Astrocyte (in vitro differentiated cells and primary cell): ENCODE results near the gene NOL4L. TPM values are rescaled to one million over a fixed set of nuclear protein-coding genes. Genes with fewer than 3 reads are reported as not detected.

ENCODE experiments used
- DNase-seq: peaks from one replicate; pipeline ENCODE4 v3.0.0-alpha.2; 2010; ENCODE audit warnings: low read depth
- FAIRE-seq: peaks from 2 replicates; lab custom pipeline; 2011; peaks lifted over from hg19 to GRCh38; lab: Jason Lieb, UNC
- H2AFZ ChIP-seq: 2 replicates; pipeline ENCODE4 v1.6.0; 2012; ENCODE audit warnings: low read depth, low read length, inconsistent platforms
- H3K27ac ChIP-seq: 2 replicates; pipeline ENCODE4 v1.5.1; 2011; ENCODE audit warnings: low read depth, low read length, inconsistent platforms
- H3K27me3 ChIP-seq: 2 replicates; pipeline ENCODE4 v1.6.0; 2011; ENCODE audit warnings: low read length, inconsistent platforms; ENCODE audit not compliant: insufficient read depth
- H3K36me3 ChIP-seq: 2 replicates; pipeline ENCODE4 v1.5.1; 2011; ENCODE audit warnings: low read length, inconsistent platforms; ENCODE audit not compliant: insufficient read depth
- H3K4me1 ChIP-seq: 2 replicates; pipeline ENCODE4 v1.5.1; 2011; ENCODE audit warnings: low read length, inconsistent platforms; ENCODE audit not compliant: insufficient read depth
- H3K4me2 ChIP-seq: 2 replicates; pipeline ENCODE4 v1.6.0; 2012; ENCODE audit warnings: low read length, inconsistent platforms
- H3K4me3 ChIP-seq: 2 replicates; pipeline ENCODE4 v1.5.1; 2011; ENCODE audit warnings: low read depth, mild to moderate bottlenecking, low read length, inconsistent platforms; ENCODE audit not compliant: insufficient read depth
- H3K79me2 ChIP-seq: 2 replicates; pipeline ENCODE4 v1.6.0; 2012; ENCODE audit warnings: mild to moderate bottlenecking, low read length, inconsistent platforms; ENCODE audit not compliant: insufficient read depth
- H3K9ac ChIP-seq: 2 replicates; pipeline ENCODE4 v1.6.0; 2012; ENCODE audit warnings: mild to moderate bottlenecking, low read length, inconsistent platforms
- H3K9me3 ChIP-seq: 2 replicates; pipeline ENCODE4 v1.5.1; 2012; ENCODE audit warnings: low read depth, mild to moderate bottlenecking, low read length, inconsistent platforms; ENCODE audit not compliant: insufficient read depth
- H4K20me1 ChIP-seq: 2 replicates; pipeline ENCODE4 v1.6.0; 2012; ENCODE audit warnings: low read length, inconsistent platforms; ENCODE audit not compliant: insufficient read depth
- H3K27ac Mint-ChIP-seq: one replicate; pipeline ENCODE4 v1.8.0; 2021; ENCODE audit warnings: mild to moderate bottlenecking, mixed read lengths; ENCODE audit not compliant: unreplicated experiment
- H3K27me3 Mint-ChIP-seq: one replicate; pipeline ENCODE4 v1.8.0; 2021; ENCODE audit warnings: low read depth, mixed read lengths; ENCODE audit not compliant: unreplicated experiment
- H3K36me3 Mint-ChIP-seq: one replicate; pipeline ENCODE4 v1.8.0; 2021; ENCODE audit warnings: low read depth, mixed read lengths; ENCODE audit not compliant: unreplicated experiment
- H3K4me1 Mint-ChIP-seq: one replicate; pipeline ENCODE4 v1.8.0; 2021; ENCODE audit warnings: low read depth, mixed read lengths; ENCODE audit not compliant: unreplicated experiment
- H3K4me3 Mint-ChIP-seq: one replicate; pipeline ENCODE4 v1.8.0; 2021; ENCODE audit warnings: mild to moderate bottlenecking, moderate library complexity, mixed read lengths; ENCODE audit not compliant: unreplicated experiment
- H3K9me3 Mint-ChIP-seq: one replicate; pipeline ENCODE4 v1.8.0; 2021; ENCODE audit warnings: mild to moderate bottlenecking, mixed read lengths; ENCODE audit not compliant: unreplicated experiment
- EZH2 ChIP-seq: IDR thresholded peaks from 2 replicates; pipeline ENCODE4 v1.6.1; 2012; ENCODE audit warnings: mild to moderate bottlenecking, low read length, inconsistent platforms; ENCODE audit not compliant: insufficient read depth
- total RNA-seq: library from RNA; stranded (reverse); gene quantifications from 2 replicates; pipeline ENCODE4 v1.2.1, GENCODE V29; 2021
- TF ChIP-seq, protein P1 (sequence below): IDR thresholded peaks from 2 replicates; pipeline ENCODE4 v1.5.1; 2011; ENCODE audit warnings: low read depth, mild to moderate bottlenecking, inconsistent platforms, low read length, moderate library complexity; ENCODE audit not compliant: insufficient read depth

Gene NOL4L
- total RNA-seq, 1 donor from 2014 or later = 35.5 TPM

DNA sequence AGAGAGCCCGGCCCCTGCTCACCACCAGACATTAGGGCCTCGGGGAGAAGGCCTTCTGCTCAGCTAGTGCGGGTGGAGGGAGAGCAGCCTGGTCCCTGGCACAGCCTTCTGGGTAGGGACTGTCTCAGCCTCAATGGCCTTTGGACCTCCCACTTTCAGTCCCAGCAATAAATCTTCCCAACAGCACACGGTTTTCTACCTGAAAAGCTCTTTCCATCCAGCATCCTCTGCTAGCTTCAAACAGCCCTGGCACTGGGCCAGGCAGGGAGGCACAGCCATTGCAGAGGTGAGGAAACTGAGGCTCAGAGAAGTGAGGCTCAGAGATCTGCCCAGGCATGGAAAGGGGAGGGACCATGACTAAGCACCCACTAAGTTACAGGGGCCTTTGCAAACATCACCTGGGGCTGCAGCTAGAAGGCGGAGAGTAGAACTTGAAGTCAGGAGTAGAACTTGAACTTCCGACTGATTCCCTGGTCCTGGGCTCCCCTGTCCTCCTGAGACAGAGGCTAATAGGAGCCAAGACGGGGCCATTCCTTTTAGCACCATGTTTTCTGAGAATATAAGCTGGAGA is 43.9 kb upstream of the NOL4L start:
- FAIRE-seq = no peak
- H3K4me1 ChIP-seq = peaks cover 13% of the 10 kb centered on the region

DNA sequence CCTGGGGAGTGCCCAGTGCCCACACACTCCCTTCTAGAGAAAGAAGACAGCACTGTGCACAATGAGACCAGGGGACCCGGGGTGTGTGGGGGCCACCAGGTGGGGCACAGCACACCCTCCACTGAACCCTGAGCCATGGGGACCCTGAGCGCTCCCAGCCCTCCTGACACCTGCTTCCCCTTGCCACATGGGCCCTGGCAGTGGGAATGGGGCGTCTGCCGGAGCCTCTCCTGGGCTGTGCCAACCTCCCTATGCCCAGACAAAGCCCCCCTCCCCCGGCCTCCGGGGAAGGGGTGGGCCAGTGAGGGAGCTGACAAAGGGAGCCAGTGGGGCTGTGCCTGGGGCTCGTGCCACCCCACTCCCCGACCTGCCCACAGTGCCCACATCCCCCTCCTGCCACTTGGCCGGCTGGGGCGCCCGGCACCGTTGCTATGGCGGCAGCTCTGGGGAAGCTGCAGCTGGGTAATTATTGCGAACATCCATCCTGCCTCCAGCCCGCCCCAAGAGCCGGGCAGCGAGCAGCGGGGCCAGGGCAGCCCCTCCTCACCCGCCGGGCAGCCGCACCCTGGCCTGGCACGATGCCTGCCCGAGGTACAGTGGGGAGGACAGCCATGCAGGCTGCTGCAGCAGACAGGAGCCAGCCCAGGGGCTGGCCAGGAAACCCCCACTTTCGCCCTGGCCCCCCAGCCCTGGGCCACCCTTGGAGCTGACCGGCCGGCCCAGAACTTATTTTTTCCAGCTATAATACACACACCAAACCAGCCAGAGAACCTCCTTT is 41.9 kb upstream of the NOL4L start:
- Mint-ChIP-seq H3K4me3 (no peak overlapping the region), H3K27me3 (peaks cover 36% of the 10 kb centered on the region), H3K27ac (peak overlapping the region; percentile 66), H3K9me3 (no peaks in the 10 kb centered on the region), H3K36me3 (no peaks in the 10 kb centered on the region), H3K4me1 (peaks cover 6% of the 10 kb centered on the region)
- Histone ChIP-seq H3K27me3 (no peaks in the 10 kb centered on the region), H3K4me1 (peaks cover 13% of the 10 kb centered on the region), H3K4me3 (no peak overlapping the region), H3K4me2 (peak overlapping the region; percentile 52), H3K27ac (no peak overlapping the region), H3K9me3 (no peaks in the 10 kb centered on the region), H3K9ac (peak overlapping the region; percentile 23), H3K79me2 (no peaks in the 10 kb centered on the region), H2AFZ (peak overlapping the region; percentile 73), H3K36me3 (no peaks in the 10 kb centered on the region), H4K20me1 (no peaks in the 10 kb centered on the region)
- TF ChIP-seq EZH2 = no peak
- TF ChIP-seq, protein P1, sequence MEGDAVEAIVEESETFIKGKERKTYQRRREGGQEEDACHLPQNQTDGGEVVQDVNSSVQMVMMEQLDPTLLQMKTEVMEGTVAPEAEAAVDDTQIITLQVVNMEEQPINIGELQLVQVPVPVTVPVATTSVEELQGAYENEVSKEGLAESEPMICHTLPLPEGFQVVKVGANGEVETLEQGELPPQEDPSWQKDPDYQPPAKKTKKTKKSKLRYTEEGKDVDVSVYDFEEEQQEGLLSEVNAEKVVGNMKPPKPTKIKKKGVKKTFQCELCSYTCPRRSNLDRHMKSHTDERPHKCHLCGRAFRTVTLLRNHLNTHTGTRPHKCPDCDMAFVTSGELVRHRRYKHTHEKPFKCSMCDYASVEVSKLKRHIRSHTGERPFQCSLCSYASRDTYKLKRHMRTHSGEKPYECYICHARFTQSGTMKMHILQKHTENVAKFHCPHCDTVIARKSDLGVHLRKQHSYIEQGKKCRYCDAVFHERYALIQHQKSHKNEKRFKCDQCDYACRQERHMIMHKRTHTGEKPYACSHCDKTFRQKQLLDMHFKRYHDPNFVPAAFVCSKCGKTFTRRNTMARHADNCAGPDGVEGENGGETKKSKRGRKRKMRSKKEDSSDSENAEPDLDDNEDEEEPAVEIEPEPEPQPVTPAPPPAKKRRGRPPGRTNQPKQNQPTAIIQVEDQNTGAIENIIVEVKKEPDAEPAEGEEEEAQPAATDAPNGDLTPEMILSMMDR = no peak
- FAIRE-seq (no peak), DNase-seq (no peak)

More for the DNA sequence above, 43.9 kb upstream of the NOL4L start:
- peaks cover 7% of the 10 kb centered on the region for H3K4me1 Mint-ChIP-seq
- DNase-seq = no peak
- no peaks in the 10 kb centered on the region for H4K20me1 ChIP-seq
- no peak overlapping the region for H3K9ac ChIP-seq
- H3K79me2 ChIP-seq = no peaks in the 10 kb centered on the region
- no peak overlapping the region for H3K4me2 ChIP-seq
- peak overlapping the region; percentile 15 for H3K27ac Mint-ChIP-seq
- H3K4me3 Mint-ChIP-seq = no peak overlapping the region
- H3K36me3 ChIP-seq = no peaks in the 10 kb centered on the region
- H3K9me3 ChIP-seq = no peaks in the 10 kb centered on the region
- H3K27ac ChIP-seq = no peak overlapping the region
- H3K9me3 Mint-ChIP-seq = no peaks in the 10 kb centered on the region
- peaks cover 48% of the 10 kb centered on the region for H3K27me3 Mint-ChIP-seq
- H3K4me3 ChIP-seq = no peak overlapping the region
- TF ChIP-seq EZH2 = no peak
- TF ChIP-seq, protein P1 = no peak
- H3K27me3 ChIP-seq = peaks cover 3% of the 10 kb centered on the region
- H3K36me3 Mint-ChIP-seq = no peaks in the 10 kb centered on the region
- H2AFZ ChIP-seq = no peak overlapping the region

DNA sequence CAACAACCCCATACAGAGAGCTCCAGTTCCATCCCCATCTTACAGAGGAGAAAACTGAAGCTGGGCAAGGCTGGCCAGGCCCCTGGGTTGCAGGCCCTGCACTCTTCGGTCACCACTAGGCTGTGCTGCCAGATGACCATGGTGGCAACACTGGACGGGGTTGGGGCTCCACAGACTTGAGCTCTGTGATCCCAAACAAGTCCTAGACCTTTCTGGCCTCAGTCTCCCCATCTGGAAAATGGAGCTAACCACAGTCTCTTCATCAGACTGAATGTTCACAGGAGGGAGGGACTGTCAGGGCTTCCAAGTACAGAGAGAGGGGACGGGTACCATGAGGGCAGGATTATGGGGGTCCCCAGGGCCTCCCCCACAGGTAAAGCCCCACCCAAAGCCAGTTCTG is 41.3 kb upstream of the NOL4L start:
- TF ChIP-seq, protein P1 = no peak
- TF ChIP-seq EZH2 = no peak
- no peaks in the 10 kb centered on the region for H3K27me3 ChIP-seq
- H3K4me1 ChIP-seq = peaks cover 13% of the 10 kb centered on the region
- Mint-ChIP-seq H3K9me3 (no peaks in the 10 kb centered on the region), H3K4me1 (peaks cover 6% of the 10 kb centered on the region), H3K27ac (no peak overlapping the region), H3K36me3 (no peaks in the 10 kb centered on the region), H3K4me3 (no peak overlapping the region), H3K27me3 (peaks cover 43% of the 10 kb centered on the region)
- no peaks in the 10 kb centered on the region for H3K36me3 ChIP-seq
- H3K4me3 ChIP-seq = no peak overlapping the region
- H3K4me2 ChIP-seq = no peak overlapping the region
- no peak for FAIRE-seq
- no peaks in the 10 kb centered on the region for H3K9me3 ChIP-seq
- no peaks in the 10 kb centered on the region for H3K79me2 ChIP-seq
- H2AFZ ChIP-seq = no peak overlapping the region
- no peak for DNase-seq
- no peak overlapping the region for H3K9ac ChIP-seq
- H3K27ac ChIP-seq = no peak overlapping the region
- H4K20me1 ChIP-seq = no peaks in the 10 kb centered on the region
